Activated CD8-positive, alpha-beta memory T cell treated with anti-CD3 and anti-CD28 coated beads for 36 hours (primary cell): Measurements from ENCODE around the gene EGF. TPM values are rescaled to one million over a fixed set of nuclear protein-coding genes. Genes with fewer than 3 reads are reported as not detected.
"Not testable (repeated sequence)": the region's sequence is repeated elsewhere in the genome, so short reads cannot be mapped to it uniquely, and the experiment has no call there.

Experiments
- CTCF ChIA-PET: fragments of 350-600 bp; sonication (Branson Sonifier 250); formaldehyde crosslinking; loops from one replicate; lab custom pipeline; 2021; ENCODE audit warnings: antibody characterized with exemption; lab: Charles Lee
- POLR2A ChIA-PET: fragments of 350-600 bp; sonication (Branson Sonifier 250); formaldehyde crosslinking; loops from one replicate; lab custom pipeline; 2021; ENCODE audit warnings: antibody characterized with exemption; lab: Charles Lee
- total RNA-seq, 2 experiments: library from RNA; stranded (reverse); gene quantifications; one replicate each; pipeline ENCODE4 v1.2.3, GENCODE V29; 2021

The EGF gene
- not detected for total RNA-seq

DNA sequence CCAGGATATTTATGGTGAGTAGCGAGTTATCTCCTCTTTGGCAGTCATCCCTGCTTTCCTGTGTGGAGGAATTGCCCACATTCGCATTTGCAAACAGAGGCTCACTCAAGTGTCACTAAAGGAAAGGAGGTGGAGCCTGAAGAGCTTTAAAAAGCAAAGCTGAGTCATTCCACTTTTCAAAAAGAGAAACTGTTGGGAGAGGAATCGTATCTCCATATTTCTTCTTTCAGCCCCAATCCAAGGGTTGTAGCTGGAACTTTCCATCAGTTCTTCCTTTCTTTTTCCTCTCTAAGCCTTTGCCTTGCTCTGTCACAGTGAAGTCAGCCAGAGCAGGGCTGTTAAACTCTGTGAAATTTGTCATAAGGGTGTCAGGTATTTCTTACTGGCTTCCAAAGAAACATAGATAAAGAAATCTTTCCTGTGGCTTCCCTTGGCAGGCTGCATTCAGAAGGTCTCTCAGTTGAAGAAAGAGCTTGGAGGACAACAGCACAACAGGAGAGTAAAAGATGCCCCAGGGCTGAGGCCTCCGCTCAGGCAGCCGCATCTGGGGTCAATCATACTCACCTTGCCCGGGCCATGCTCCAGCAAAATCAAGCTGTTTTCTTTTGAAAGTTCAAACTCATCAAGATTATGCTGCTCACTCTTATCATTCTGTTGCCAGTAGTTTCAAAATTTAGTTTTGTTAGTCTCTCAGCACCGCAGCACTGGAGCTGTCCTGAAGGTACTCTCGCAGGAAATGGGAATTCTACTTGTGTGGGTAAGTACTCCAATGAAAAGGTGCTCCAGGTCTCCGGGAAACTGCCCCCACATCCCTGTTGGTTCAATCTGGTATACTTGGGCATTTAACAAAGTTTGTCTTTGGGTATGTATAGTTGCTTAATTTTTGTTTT lies at the start of gene EGF:
Gene EGF (plus strand): TSS at position 178 of the 890 bp plus-strand sequence. CDS start 453 bp downstream, at position 631.
- CTCF ChIA-PET, result no interaction called here
- POLR2A ChIA-PET, result no interaction called here

DNA sequence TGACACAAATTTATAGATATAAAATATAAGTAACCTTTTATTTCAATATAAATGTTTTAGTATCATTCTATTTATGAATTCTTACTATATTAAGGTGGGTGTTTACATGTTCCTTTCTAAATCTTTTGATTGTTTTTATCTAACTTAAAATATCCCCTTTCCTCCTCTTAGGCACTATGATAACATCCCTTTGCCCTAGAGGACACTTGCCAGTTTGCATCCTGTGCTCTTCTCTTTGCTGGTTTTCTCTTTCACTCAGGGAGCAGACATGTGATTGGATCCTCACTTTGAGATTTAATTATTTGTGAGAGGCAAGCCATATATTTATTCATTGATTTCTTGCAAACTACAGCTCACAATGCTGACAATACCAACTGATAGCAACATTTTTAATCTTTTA lies 48.5 kb upstream of the EGF start:
- ChIA-PET POLR2A (no interaction called here), CTCF (no interaction called here)

GRCh38 chr4:109870061-109870460 lies 42.6 kb upstream of the EGF start:
- ChIA-PET POLR2A (no interaction called here), CTCF (no interaction called here)

DNA sequence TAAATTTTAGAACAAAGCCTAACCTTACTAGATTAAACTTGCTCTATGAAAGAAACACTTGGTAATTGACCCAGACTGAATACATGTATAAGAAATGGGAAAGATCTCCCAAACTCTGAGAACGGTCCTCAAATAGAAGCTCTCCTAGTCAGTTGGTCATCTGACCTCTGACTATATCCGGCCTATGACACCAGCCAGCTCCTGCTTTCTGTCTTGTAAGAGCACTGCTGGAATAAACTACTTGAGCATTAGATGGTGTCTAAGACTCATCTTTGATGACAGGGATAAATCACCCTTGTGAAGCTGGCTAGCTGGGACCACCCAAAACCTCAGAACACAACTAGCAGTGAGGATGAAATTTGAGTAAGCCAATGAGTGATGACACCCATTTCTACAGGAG lies 40.6 kb upstream of the EGF start:
- ChIA-PET CTCF (no interaction called here), POLR2A (no interaction called here)

GRCh38 chr4:109872950-109873656 lies 39.6 kb upstream of the EGF start:
- ChIA-PET CTCF (interaction anchor here (0.7 kb wide), 1 partner anchor 37 kb away, joined by 3 read pairs; no protein-coding TSS in a partner anchor), POLR2A (no interaction called here)

GRCh38 chr4:109873791-109874514 lies 38.7 kb upstream of the EGF start:
- ChIA-PET CTCF (interaction anchor here (0.7 kb wide), 1 partner anchor 36 kb away, joined by 3 read pairs; no protein-coding TSS in a partner anchor), POLR2A (no interaction called here)

- ChIA-PET POLR2A (no interaction called here), CTCF (no interaction called here)
Measured at GRCh38 chr4:109875106-109875505, 37.6 kb upstream of the EGF start.

GRCh38 chr4:109875553-109875952 lies 37.1 kb upstream of the EGF start:
- CTCF ChIA-PET, POLR2A ChIA-PET: not testable (repeated sequence)

DNA sequence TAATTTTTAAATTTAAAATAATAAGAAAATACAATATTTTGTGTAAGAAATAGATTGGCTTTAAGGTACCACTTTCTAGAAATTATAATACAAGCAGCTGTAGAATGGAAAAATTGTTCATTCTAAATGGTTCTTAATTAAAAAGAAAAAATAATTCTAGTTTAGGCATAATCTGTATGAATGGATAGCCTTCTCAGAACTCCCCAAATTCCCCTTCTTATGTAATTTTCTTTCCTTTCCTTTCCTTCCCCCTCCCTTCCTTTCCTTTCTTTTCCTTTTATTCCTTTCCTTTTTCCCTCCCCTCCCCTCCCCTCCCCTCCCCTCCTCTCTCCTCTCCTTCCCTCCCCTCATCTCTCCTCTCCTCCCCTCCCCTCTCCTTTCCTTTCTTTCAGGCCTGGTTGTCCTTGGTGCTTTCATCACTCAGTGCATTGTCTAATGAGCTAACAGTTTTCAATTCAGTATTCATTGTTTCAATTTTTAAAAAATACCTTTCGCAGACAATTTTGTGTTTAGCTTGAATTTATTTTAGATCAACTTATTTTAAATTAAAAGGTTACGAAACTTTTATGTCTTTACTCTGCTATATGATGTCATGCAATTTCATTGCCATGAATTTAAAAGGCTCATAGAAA lies 35.9 kb upstream of the EGF start:
- ChIA-PET CTCF (interaction anchor here (1.1 kb wide), 1 partner anchor 135 kb away, joined by 3 read pairs; no protein-coding TSS in a partner anchor), POLR2A (no interaction called here)

GRCh38 chr4:109877400-109877799 lies 35.3 kb upstream of the EGF start:
- ChIA-PET CTCF (interaction anchor here (1.1 kb wide), 1 partner anchor 136 kb away, joined by 3 read pairs; no protein-coding TSS in a partner anchor), POLR2A (no interaction called here)

GRCh38 chr4:109878355-109878754 lies 34.3 kb upstream of the EGF start:
- ChIA-PET POLR2A (no interaction called here), CTCF (no interaction called here)

GRCh38 chr4:109879081-109879480 lies 33.6 kb upstream of the EGF start:
- ChIA-PET CTCF (no interaction called here), POLR2A (no interaction called here)

- ChIA-PET CTCF (no interaction called here), POLR2A (no interaction called here)
Measured at GRCh38 chr4:109879636-109880314, 32.9 kb upstream of the EGF start.

- ChIA-PET POLR2A (no interaction called here), CTCF (no interaction called here)
Measured at GRCh38 chr4:109886303-109886702, 26.4 kb upstream of the EGF start.

DNA sequence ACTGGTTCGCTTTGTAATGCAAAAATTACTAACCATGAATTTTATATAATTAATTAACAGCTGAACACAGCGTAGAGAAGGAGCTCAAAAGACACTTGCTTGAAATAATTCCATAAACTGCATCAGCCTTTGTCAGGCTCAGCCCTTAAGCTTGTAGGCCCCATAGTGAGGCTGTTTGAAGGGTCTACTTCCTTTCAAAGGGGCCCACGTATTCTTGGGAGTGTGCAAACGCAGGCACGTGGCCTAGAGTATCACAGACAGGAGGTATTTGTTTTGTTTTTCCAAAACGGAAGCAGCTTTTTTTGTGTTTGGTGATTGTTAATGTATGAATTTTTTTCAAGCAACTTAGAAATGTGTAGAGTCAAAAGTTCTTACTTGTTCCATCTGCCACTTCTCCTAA lies 25.6 kb upstream of the EGF start:
- ChIA-PET POLR2A (no interaction called here), CTCF (no interaction called here)

DNA sequence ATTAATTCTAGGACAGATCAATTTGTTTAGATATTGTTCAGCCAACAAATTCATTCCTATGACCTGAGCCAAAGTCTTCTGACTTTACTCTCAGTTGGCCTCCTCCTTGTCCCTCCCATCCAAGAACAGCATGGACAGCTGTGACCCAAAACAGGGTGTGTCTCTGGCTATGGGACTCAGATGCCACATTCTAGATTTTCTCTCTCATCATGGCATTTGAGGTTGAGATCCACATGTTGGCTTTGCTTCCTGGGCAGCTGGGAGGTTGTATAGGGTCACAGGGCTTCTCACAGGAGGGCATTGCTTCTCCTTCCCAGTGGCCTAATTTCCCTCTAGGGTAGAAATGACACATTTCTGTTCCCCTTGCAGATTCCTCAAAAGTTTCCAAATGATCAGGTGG lies 22.6 kb upstream of the EGF start:
- ChIA-PET POLR2A (no interaction called here), CTCF (no interaction called here)

- CTCF ChIA-PET, result no interaction called here
- POLR2A ChIA-PET, result no interaction called here
Measured at GRCh38 chr4:109902559-109903251, 10.0 kb upstream of the EGF start.

- ChIA-PET POLR2A (no interaction called here), CTCF (no interaction called here)
Measured at GRCh38 chr4:109908731-109909130, 4.0 kb upstream of the EGF start.
